Esophagus muscularis mucosa (tissue), 4 donors: ENCODE measurements around the gene ZNF117. TPM values are rescaled to one million over a fixed set of nuclear protein-coding genes. Genes with fewer than 3 reads are reported as not detected.
"Not testable (repeated sequence)": the region's sequence is repeated elsewhere in the genome, so short reads cannot be mapped to it uniquely, and the experiment has no call there.

Source experiments
- DNase-seq: peaks from one replicate; pipeline ENCODE4 v3.0.0-alpha.2; 2017; ENCODE audit errors: extremely low spot score
- H3K27ac ChIP-seq, 4 donors: fragments of 200-600 bp; sonication (generic); replicated peaks in 1 of 4; 1 replicate in 3 of 4; 2 replicates in 1 of 4; pipeline ENCODE4 v1.5.1; 2016 to 2019; ENCODE audit warnings: mild to moderate bottlenecking in 1 of 4
- H3K27me3 ChIP-seq, 4 donors: fragments of 200-600 bp; sonication (generic); one replicate each; pipeline versions ENCODE4 v1.5.1 to v1.6.0; 2016 to 2019
- H3K36me3 ChIP-seq, 4 donors: fragments of 200-600 bp; sonication (generic); one replicate each; pipeline ENCODE4 v1.5.1; 2016 to 2019
- H3K4me1 ChIP-seq, 4 donors: fragments of 200-600 bp; sonication (generic); one replicate each; pipeline ENCODE4 v1.5.1; 2016 to 2019
- H3K4me3 ChIP-seq, 4 donors: fragments of 200-600 bp; sonication (generic); 1 replicate in 2 of 4; 2 replicates in 2 of 4; pipeline ENCODE4 v1.5.1; 2016 to 2019; ENCODE audit warnings: mild to moderate bottlenecking in 4 of 4, moderate library complexity in 1 of 4
- H3K9me3 ChIP-seq, 4 donors: fragments of 200-600 bp; sonication (generic); 1 replicate in 3 of 4; 2 replicates in 1 of 4; pipeline ENCODE4 v1.5.1; 2016 to 2019
- EP300 ChIP-seq: sonication (generic); formaldehyde crosslinking; IDR thresholded peaks from one replicate; pipeline ENCODE4 v1.6.1; 2017; ENCODE audit warnings: antibody characterized with exemption
- POLR2A ChIP-seq: fragments of 450-650 bp; IDR thresholded peaks from one replicate; pipeline ENCODE4 v1.6.1; 2017; ENCODE audit warnings: antibody characterized with exemption, moderate library complexity, mild to moderate bottlenecking, low read depth
- POLR2AphosphoS5 ChIP-seq, 2 donors: sonication (generic); formaldehyde crosslinking; IDR thresholded peaks; one replicate each; pipeline ENCODE4 v1.6.1; 2017; ENCODE audit warnings: antibody characterized with exemption in 2 of 2
- WGBS: methylation state at CpG from one replicate; pipeline ENCODE4 v1.1.5; 2018; 5-methylcytosine and 5-hydroxymethylcytosine counted together
- intact Hi-C: fragments of 100-400 bp; cut with DNase I; formaldehyde crosslinking; loops from one replicate; pipeline ENCODE4 v1.15.1; 2023
- total RNA-seq, 4 donors: library from RNA; depleted of rRNA; stranded (reverse); fragments of >200 nt; gene quantifications; one replicate each; pipeline versions ENCODE4 v1.1.0 to v1.2.1, GENCODE V29; 2016
- TF ChIP-seq, protein P1 (sequence below), 3 experiments: fragments of 200-600 bp in 2 of 3; fragments of 450-650 bp in 1 of 3; sonication (generic) in 2 of 3; IDR thresholded peaks; one replicate each; pipeline ENCODE4 v1.5.1; 2017 to 2019; ENCODE audit warnings: antibody characterized with exemption in 3 of 3, mild to moderate bottlenecking in 2 of 3, moderate library complexity in 1 of 3

Gene ZNF117
- total RNA-seq, 4 donors from 2014 or later: 2.9 to 8.7 (median 4.1) TPM

DNA sequence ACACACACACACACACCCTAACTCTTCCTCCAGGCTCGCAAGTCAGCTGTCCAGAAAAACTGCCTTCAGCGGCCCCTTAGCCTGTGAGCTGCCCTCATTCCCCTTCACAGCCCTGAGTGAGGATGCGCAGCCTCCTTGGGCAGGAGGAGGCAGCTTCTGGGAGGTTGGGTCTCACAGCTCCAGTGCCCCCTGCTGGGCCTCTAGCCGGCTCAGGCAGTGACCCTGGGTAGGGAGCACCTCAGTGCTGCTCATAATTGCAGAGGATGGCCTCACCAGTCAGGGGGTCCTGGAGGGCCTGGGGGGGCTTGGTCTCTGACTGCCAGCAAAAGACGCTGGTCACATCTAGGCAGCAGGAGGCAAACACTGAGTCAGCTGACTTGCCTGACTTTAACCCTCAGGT is 44.1 kb downstream of the ZNF117 start:
- no peak for DNase-seq
- Histone ChIP-seq H3K4me3 (peak overlapping the region in 3 of 4 donors; percentile 47 to 49 (median 47)), H3K9me3 (no peaks in the 10 kb centered on the region), H3K36me3 (no peaks in the 10 kb centered on the region), H3K27ac (no peak overlapping the region), H3K27me3 (peaks cover 0 to 40% (median 17%) of the 10 kb centered on the region in 4 donors), H3K4me1 (peaks cover 9 to 14% (median 12%) of the 10 kb centered on the region in 4 donors)
- intact Hi-C loops: no loop called here
- TF ChIP-seq POLR2A: no peak
- no peak for TF ChIP-seq EP300
- TF ChIP-seq, protein P1, sequence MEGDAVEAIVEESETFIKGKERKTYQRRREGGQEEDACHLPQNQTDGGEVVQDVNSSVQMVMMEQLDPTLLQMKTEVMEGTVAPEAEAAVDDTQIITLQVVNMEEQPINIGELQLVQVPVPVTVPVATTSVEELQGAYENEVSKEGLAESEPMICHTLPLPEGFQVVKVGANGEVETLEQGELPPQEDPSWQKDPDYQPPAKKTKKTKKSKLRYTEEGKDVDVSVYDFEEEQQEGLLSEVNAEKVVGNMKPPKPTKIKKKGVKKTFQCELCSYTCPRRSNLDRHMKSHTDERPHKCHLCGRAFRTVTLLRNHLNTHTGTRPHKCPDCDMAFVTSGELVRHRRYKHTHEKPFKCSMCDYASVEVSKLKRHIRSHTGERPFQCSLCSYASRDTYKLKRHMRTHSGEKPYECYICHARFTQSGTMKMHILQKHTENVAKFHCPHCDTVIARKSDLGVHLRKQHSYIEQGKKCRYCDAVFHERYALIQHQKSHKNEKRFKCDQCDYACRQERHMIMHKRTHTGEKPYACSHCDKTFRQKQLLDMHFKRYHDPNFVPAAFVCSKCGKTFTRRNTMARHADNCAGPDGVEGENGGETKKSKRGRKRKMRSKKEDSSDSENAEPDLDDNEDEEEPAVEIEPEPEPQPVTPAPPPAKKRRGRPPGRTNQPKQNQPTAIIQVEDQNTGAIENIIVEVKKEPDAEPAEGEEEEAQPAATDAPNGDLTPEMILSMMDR (IDR thresholded peaks at IDR 0.05): no peak
- TF ChIP-seq POLR2AphosphoS5 (IDR thresholded peaks at IDR 0.05): no peak
- WGBS: 42% methylated on average over 5 of the region's 5 CpGs

DNA sequence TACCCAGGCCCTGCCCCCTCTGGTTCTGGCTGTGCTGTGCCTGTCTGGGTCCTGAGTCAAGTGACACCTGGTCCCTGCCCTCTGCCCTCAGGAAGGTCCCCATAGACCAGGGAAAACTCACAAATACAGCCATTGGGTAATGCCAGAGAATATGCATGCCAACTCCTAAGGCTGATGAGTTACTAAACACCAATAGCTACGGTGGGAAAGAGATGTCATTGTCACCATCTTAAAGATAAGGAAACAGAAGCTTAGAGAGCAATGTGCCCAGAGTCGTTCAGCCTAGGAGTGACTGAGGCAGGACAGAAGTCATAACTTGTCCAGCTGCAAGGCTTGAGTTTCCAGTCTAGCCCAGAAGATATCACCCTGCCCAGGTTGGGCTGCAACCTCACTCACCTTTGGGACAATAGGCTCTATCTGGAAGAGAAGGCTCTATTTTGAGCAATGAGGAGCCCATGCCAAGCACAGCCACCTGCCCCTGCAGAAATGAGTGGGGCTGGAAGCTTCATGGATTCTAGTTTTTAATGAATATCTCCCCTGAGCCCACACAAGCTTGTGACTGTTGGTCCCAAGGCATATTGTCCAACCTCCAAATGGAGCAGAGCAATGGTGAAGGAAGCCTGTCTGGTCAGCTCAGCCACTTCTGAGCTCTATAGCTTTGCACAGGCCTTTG is 45.2 kb downstream of the ZNF117 start:
- Histone ChIP-seq H3K27ac (no peak overlapping the region), H3K27me3 (peaks cover 0 to 40% (median 17%) of the 10 kb centered on the region in 4 donors)
- 53% methylated on average over 2 of the region's 2 CpGs for WGBS

DNA sequence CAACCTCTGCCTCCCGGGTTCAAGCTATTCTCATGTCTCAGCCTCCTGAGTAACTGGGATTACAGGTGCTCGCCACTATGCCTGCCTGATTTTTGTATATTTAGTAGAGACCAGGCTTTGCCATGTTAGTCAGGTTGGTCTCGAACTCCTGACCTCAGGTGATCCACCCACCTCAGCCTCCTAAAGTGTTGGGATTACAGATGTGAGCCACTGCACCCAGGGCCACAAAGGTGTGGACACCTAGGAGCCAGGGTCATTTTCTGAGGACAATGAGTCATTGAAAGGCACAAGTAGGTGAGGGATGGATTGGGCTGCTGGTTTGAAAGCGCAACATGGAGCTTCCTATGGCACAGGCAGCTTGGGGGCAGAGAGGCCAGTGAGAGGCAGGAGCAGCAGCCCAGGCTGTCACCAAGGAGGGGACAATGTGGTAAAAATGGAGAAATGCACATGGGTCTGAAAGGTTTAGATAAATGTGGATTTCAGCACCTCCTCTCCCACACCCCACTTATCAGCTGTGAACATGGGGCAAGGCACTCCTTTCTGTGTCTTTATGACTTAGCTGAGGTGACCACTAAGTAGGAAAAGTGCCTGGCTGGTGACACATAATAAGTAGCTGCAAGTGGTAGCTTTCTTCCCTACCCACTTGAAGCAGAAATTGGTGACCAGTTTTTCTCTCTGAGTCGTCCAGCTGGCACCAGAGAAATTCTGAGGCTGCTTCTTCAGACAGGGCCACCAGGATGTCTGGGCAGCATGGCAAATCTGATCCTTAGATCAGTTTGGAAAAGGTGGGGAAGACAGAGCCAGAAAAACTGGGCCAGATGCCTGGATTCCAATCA is 46.0 kb downstream of the ZNF117 start:
- H3K27ac ChIP-seq, H3K4me3 ChIP-seq, DNase-seq, intact Hi-C loops, H3K36me3 ChIP-seq, H3K9me3 ChIP-seq: not testable (repeated sequence)
- Histone ChIP-seq H3K27me3 (peaks cover 0 to 40% (median 17%) of the 10 kb centered on the region in 4 donors), H3K4me1 (peaks cover 9 to 14% (median 12%) of the 10 kb centered on the region in 4 donors)
- 87% methylated on average over 5 of the region's 5 CpGs for WGBS

More for the DNA sequence above, 45.2 kb downstream of the ZNF117 start:
- TF ChIP-seq, protein P1 (IDR thresholded peaks at IDR 0.05): no peak
- TF ChIP-seq EP300 (no peak), POLR2A (no peak), POLR2AphosphoS5 (IDR thresholded peaks at IDR 0.05) (no peak)
- Histone ChIP-seq H3K4me3 (no peak overlapping the region), H3K36me3 (no peaks in the 10 kb centered on the region), H3K4me1 (peaks cover 9 to 14% (median 12%) of the 10 kb centered on the region in 4 donors), H3K9me3 (no peaks in the 10 kb centered on the region)
- DNase-seq: no peak
- intact Hi-C loops: no loop called here

DNA sequence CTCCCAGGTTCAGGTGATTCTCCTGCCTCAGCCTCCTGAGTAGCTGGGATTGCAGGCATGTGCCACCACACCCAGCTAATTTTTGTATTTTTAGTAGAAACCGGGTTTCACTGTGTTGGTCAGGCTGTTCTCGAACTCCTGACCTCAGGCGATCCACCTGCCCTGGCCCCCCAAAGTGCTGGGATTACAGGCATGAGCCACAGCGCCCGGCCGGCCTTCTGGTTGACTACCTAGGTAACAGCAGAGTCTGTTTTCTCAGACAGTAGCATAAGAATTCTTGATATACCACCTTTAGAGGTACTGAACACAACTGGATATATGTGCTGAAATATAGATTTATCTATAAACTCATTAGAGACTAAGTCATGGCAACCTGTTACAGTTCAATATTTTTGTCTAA is 50.8 kb downstream of the ZNF117 start:
- H3K4me3 ChIP-seq, DNase-seq, intact Hi-C loops, H3K27me3 ChIP-seq, H3K9me3 ChIP-seq, H3K36me3 ChIP-seq, H3K27ac ChIP-seq, H3K4me1 ChIP-seq: not testable (repeated sequence)
- WGBS: 96% methylated on average over 6 of the region's 6 CpGs

DNA sequence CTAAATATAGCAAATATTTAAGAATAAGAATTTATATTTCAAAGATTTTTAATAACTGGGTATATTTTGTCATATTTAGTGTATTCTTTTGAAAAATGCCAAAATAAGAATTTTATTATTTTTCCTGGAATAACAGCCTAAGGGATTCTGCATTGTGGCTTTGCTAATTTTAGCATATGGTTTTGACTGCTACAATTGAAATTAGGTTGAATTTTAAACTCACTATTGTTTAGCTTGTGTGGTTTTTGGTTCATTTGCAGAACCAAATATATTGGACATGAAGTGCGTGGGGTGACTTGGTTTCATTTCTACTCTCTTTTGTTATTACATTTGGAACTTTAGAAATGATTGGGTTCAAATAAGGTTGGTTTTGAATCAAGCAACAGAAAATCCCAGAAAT is 52.3 kb downstream of the ZNF117 start:
- no peak for TF ChIP-seq POLR2AphosphoS5 (IDR thresholded peaks at IDR 0.05)
- intact Hi-C loops: no loop called here
- peaks cover 0 to 6% (median 2%) of the 10 kb centered on the region in 4 donors for H3K9me3 ChIP-seq
- H3K27me3 ChIP-seq: peaks cover 0 to 4% (median 0%) of the 10 kb centered on the region in 4 donors
- H3K36me3 ChIP-seq: no peaks in the 10 kb centered on the region
- DNase-seq: no peak
- H3K27ac ChIP-seq: no peak overlapping the region
- H3K4me1 ChIP-seq: no peaks in the 10 kb centered on the region
- no peak overlapping the region for H3K4me3 ChIP-seq
- 95% methylated on average over 1 of the region's 1 CpG for WGBS

DNA sequence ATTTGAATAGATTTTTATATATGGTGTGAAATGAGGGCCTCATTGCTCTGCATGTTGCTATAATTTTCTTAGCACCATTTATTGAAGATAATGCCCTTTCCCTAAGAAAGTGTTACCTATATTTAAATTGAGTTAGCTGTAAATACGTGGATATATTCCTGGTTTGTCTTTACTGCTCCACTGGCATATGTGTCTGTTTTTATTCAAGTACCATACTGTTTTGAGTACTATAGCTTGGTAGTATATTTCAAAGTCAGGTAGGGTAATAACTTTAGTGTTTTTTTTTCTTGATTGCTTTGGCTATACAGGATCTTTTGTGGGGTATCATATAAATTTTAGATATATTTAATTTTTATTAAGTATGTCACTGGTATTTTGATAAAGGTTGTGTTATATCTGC is 56.4 kb downstream of the ZNF117 start:
- Histone ChIP-seq H3K4me3 (no peak overlapping the region), H3K27me3 (no peaks in the 10 kb centered on the region), H3K36me3 (no peaks in the 10 kb centered on the region), H3K9me3 (peaks cover 0 to 6% (median 2%) of the 10 kb centered on the region in 4 donors), H3K27ac (no peak overlapping the region), H3K4me1 (no peaks in the 10 kb centered on the region)
- 95% methylated on average over 1 of the region's 1 CpG for WGBS
- TF ChIP-seq, protein P1 (IDR thresholded peaks at IDR 0.05): no peak
- TF ChIP-seq POLR2A (no peak), POLR2AphosphoS5 (IDR thresholded peaks at IDR 0.05) (no peak), EP300 (no peak)
- intact Hi-C loops: no loop called here
- no peak for DNase-seq

DNA sequence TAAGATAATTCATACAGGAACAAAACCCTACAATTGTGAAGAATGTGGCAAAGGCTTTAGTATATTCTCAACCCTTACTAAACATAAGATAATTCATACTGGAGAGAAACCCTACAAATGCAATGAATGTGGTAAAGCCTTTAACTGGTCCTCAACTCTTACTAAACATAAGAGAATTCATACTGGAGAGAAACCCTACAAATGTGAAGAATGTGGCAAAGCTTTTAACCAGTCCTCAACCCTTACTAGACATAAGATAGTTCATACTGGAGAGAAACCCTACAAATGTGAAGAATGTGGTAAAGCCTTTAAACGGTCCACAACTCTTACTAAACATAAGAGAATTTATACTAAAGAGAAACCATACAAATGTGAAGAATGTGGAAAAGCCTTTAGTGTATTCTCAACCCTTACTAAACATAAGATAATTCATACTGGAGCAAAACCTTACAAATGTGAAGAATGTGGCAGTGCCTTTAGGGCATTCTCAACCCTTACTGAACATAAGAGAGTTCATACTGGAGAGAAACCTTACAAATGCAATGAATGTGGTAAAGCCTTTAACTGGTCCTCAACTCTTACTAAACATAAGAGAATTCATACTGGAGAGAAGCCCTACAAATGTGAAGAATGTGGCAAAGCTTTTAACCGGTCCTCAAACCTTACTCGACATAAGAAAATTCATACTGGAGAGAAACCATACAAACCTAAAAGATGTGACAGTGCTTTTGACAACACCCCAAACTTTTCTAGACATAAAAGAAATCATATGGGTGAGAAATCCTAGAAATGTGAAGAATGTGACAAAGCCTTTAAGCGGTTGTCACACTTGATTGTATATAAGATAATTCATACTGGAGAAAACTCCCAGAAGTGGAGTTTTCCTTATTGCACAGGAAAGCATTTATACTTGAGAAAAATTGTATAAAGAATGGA is 62.3 kb downstream of the ZNF117 start:
- H3K4me3 ChIP-seq, H3K4me1 ChIP-seq, intact Hi-C loops, H3K27me3 ChIP-seq, DNase-seq, H3K27ac ChIP-seq: not testable (repeated sequence)
- WGBS: 96% methylated on average over 4 of the region's 4 CpGs
- Histone ChIP-seq H3K9me3 (peaks cover 0 to 14% (median 4%) of the 10 kb centered on the region in 4 donors), H3K36me3 (peaks cover 16 to 33% (median 24%) of the 10 kb centered on the region in 4 donors)
